ENCODE results near the gene CDK2. TPM values are rescaled to one million over a fixed set of nuclear protein-coding genes. Genes with fewer than 3 reads are reported as not detected.

The CDK2 gene
- total and polyA plus RNA-seq, 12 donors = 6.0 to 30.6 (median 17.8) TPM

- WGBS, 4 donors = 83 to 93% (median 85%) methylated on average over 5 of the region's 5 CpGs
Measured at GRCh38 chr12:56013482-56013881, 46.9 kb downstream of the CDK2 start.

GRCh38 chr12:56014205-56014604, 47.6 kb downstream of the CDK2 start:
- Histone ChIP-seq H3K36me3 (replicated peaks in 1 of 2) (peaks cover 0 to 14% of the 10 kb centered on the region in 2 donors), H3K9me3 (replicated peaks in 1 of 3) (no peaks in the 10 kb centered on the region), H3K27ac (no peak overlapping the region), H3K27me3 (no peaks in the 10 kb centered on the region), H3K4me1 (replicated peaks in 1 of 2) (peaks cover 0 to 15% of the 10 kb centered on the region in 2 donors), H3K4me3 (no peak overlapping the region)
- DNase-seq = no peak
- WGBS, 4 donors = 46 to 60% (median 55%) methylated on average over 2 of the region's 2 CpGs
- intact Hi-C loops (cut with DNase I) = no loop called here
- TF ChIP-seq CTCF (IDR thresholded peaks at IDR 0.05) (no peak), POLR2A (IDR thresholded peaks at IDR 0.05) (no peak)

More at GRCh38 chr12:56013482-56013881, 46.9 kb downstream of the CDK2 start:
- H3K27me3 ChIP-seq = no peaks in the 10 kb centered on the region
- no peak overlapping the region for H3K27ac ChIP-seq
- no peaks in the 10 kb centered on the region for H3K9me3 ChIP-seq (replicated peaks in 1 of 3)
- no peak overlapping the region for H3K4me3 ChIP-seq
- intact Hi-C loops (cut with DNase I) = no loop called here
- H3K36me3 ChIP-seq (replicated peaks in 1 of 2) = peaks cover 0 to 13% of the 10 kb centered on the region in 2 donors
- peaks cover 4 to 19% of the 10 kb centered on the region in 2 donors for H3K4me1 ChIP-seq (replicated peaks in 1 of 2)
- no peak for TF ChIP-seq POLR2A (IDR thresholded peaks at IDR 0.05)
- no peak for TF ChIP-seq CTCF (IDR thresholded peaks at IDR 0.05)
- DNase-seq = no peak

- Histone ChIP-seq H3K27me3 (no peaks in the 10 kb centered on the region), H3K4me3 (no peak overlapping the region), H3K9me3 (replicated peaks in 1 of 3) (no peaks in the 10 kb centered on the region), H3K36me3 (replicated peaks in 1 of 2) (peaks cover 0 to 11% of the 10 kb centered on the region in 2 donors), H3K4me1 (replicated peaks in 1 of 2) (peaks cover 24 to 25% of the 10 kb centered on the region in 2 donors), H3K27ac (no peak overlapping the region)
- WGBS, 4 donors = 83 to 91% (median 91%) methylated on average over 4 of the region's 4 CpGs
- intact Hi-C loops (cut with DNase I) = no loop called here
- TF ChIP-seq POLR2A (IDR thresholded peaks at IDR 0.05) = no peak
- no peak for TF ChIP-seq CTCF (IDR thresholded peaks at IDR 0.05)
- DNase-seq = no peak
Measured at GRCh38 chr12:56017181-56017580, 50.6 kb downstream of the CDK2 start.

GRCh38 chr12:56018356-56018755, 51.7 kb downstream of the CDK2 start:
- H3K27ac ChIP-seq = no peak overlapping the region
- intact Hi-C loops (cut with DNase I) = no loop called here
- H3K27me3 ChIP-seq = no peaks in the 10 kb centered on the region
- H3K36me3 ChIP-seq (replicated peaks in 1 of 2) = peaks cover 0 to 6% of the 10 kb centered on the region in 2 donors
- H3K9me3 ChIP-seq (replicated peaks in 1 of 3) = no peaks in the 10 kb centered on the region
- H3K4me3 ChIP-seq = no peak overlapping the region
- 92 to 100% (median 96%) methylated on average over 1 of the region's 1 CpG for WGBS, 4 donors
- DNase-seq = no peak
- peaks cover 28 to 36% of the 10 kb centered on the region in 2 donors for H3K4me1 ChIP-seq (replicated peaks in 1 of 2)
- TF ChIP-seq POLR2A (IDR thresholded peaks at IDR 0.05) (no peak), CTCF (IDR thresholded peaks at IDR 0.05) (no peak)

Measured in adrenal gland (tissue), 12 donors.